Activated T-cell treated with anti-CD3 and anti-CD28 coated beads, Interleukin-2, amount 50 U/mL, for 4 hours (primary cell): ENCODE results near the gene HAPLN2. TPM values are rescaled to one million over a fixed set of nuclear protein-coding genes. Genes with fewer than 3 reads are reported as not detected.

Experiments
- ATAC-seq, 2 donors: fragments of 200-7000 bp; cut with Tn5 transposase; one replicate each; pipeline ENCODE4 v1.10.0; 2021
- DNase-seq: peaks from one replicate; pipeline ENCODE4 v3.0.0-alpha.2; 2020
- H3K27me3 Mint-ChIP-seq: one replicate; pipeline ENCODE4 v1.8.0; 2021; ENCODE audit warnings: low read depth, mixed read lengths
- H3K36me3 Mint-ChIP-seq: one replicate; pipeline ENCODE4 v1.8.0; 2022; ENCODE audit warnings: mixed read lengths; ENCODE audit not compliant: insufficient read depth
- H3K4me1 Mint-ChIP-seq: one replicate; pipeline ENCODE4 v1.8.0; 2021; ENCODE audit warnings: low read depth, mixed read lengths
- H3K4me3 Mint-ChIP-seq: one replicate; pipeline ENCODE4 v1.8.0; 2021; ENCODE audit warnings: mild to moderate bottlenecking, moderate library complexity, mixed read lengths
- H3K9me3 Mint-ChIP-seq: one replicate; pipeline ENCODE4 v1.8.0; 2021; ENCODE audit warnings: mixed read lengths
- total RNA-seq, 3 donors: library from RNA; stranded (reverse); gene quantifications; one replicate each; pipeline ENCODE4 v1.2.1, GENCODE V29; 2021

The HAPLN2 gene
- not detected for total RNA-seq

- Mint-ChIP-seq H3K27me3 (peaks cover 59% of the 10 kb centered on the region), H3K9me3 (no peaks in the 10 kb centered on the region), H3K4me3 (no peak within 1 kb of the TSS), H3K36me3 (no peaks in the 10 kb centered on the region), H3K4me1 (no peaks in the 10 kb centered on the region)
- DNase-seq (no peak), ATAC-seq (no peak)
Measured at GRCh38 chr1:156618853-156619581, at the start of gene HAPLN2. Gene HAPLN2, plus strand, starts transcription at chr1:156619415. Its CDS starts 4,076 bp downstream, at chr1:156623491.

- Mint-ChIP-seq H3K4me3 (no peak overlapping the region), H3K9me3 (no peaks in the 10 kb centered on the region), H3K4me1 (peaks cover 16% of the 10 kb centered on the region), H3K27me3 (peaks cover 36% of the 10 kb centered on the region), H3K36me3 (no peaks in the 10 kb centered on the region)
- ATAC-seq (no peak), DNase-seq (no peak)
Measured at GRCh38 chr1:156571261-156571852, 47.9 kb upstream of the HAPLN2 start.

- ATAC-seq, result peak; percentile 97 to 99
- Mint-ChIP-seq H3K36me3 (no peaks in the 10 kb centered on the region), H3K9me3 (no peaks in the 10 kb centered on the region), H3K4me3 (peak within 1 kb of the TSS; percentile 79), H3K27me3 (peaks cover 36% of the 10 kb centered on the region), H3K4me1 (peaks cover 16% of the 10 kb centered on the region)
- DNase-seq, result peak; percentile 51
Measured at GRCh38 chr1:156571919-156572662, 47.1 kb upstream of the HAPLN2 start, which contains the start of gene IQGAP3. Gene IQGAP3, minus strand, starts transcription at chr1:156572565. Its CDS starts 36 bp downstream, at chr1:156572529.

GRCh38 chr1:156572663-156573018 lies 46.6 kb upstream of the HAPLN2 start:
- no peaks in the 10 kb centered on the region for H3K9me3 Mint-ChIP-seq
- H3K4me1 Mint-ChIP-seq, result peaks cover 16% of the 10 kb centered on the region
- peaks cover 36% of the 10 kb centered on the region for H3K27me3 Mint-ChIP-seq
- peak overlapping the region; percentile 79 for H3K4me3 Mint-ChIP-seq
- no peaks in the 10 kb centered on the region for H3K36me3 Mint-ChIP-seq
- ATAC-seq (no peak), DNase-seq (no peak)

GRCh38 chr1:156574039-156574633 lies 45.1 kb upstream of the HAPLN2 start:
- H3K36me3 Mint-ChIP-seq, result no peaks in the 10 kb centered on the region
- no peak overlapping the region for H3K4me3 Mint-ChIP-seq
- ATAC-seq, result no peak

GRCh38 chr1:156577550-156577949 lies 41.7 kb upstream of the HAPLN2 start:
- no peaks in the 10 kb centered on the region for H3K9me3 Mint-ChIP-seq
- no peak for ATAC-seq
- peaks cover 13% of the 10 kb centered on the region for H3K4me1 Mint-ChIP-seq
- H3K4me3 Mint-ChIP-seq, result no peak overlapping the region
- H3K36me3 Mint-ChIP-seq, result no peaks in the 10 kb centered on the region
- H3K27me3 Mint-ChIP-seq, result peaks cover 12% of the 10 kb centered on the region
- DNase-seq, result no peak

More at GRCh38 chr1:156574039-156574633, 45.1 kb upstream of the HAPLN2 start:
- Mint-ChIP-seq H3K27me3 (peaks cover 36% of the 10 kb centered on the region), H3K9me3 (no peaks in the 10 kb centered on the region), H3K4me1 (peaks cover 16% of the 10 kb centered on the region)
- no peak for DNase-seq

DNA sequence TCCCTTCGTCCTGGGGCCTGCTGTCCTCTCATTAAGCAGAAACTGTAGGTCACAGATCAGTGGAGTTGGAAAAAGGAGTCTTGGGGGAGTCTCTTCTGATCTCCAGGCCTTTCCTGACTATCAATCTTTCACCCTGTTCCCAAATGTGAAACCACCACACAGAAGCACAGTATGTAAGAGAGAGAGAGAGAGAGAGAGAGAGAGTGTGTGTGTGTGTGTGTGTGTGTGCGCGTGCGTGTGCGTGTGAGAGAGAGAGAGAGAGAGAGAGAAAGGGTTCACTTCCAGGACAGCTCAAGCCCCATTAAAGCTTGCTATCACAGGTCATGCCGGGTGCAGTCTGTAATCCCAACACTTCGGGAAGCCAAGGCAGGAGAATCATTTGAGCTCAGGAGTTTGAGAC lies 41.2 kb upstream of the HAPLN2 start:
- Mint-ChIP-seq H3K9me3 (no peaks in the 10 kb centered on the region), H3K27me3 (peaks cover 7% of the 10 kb centered on the region), H3K4me3 (no peak overlapping the region), H3K4me1 (peaks cover 13% of the 10 kb centered on the region), H3K36me3 (no peaks in the 10 kb centered on the region)
- DNase-seq (no peak), ATAC-seq (no peak)

- H3K4me1 Mint-ChIP-seq, result peaks cover 18% of the 10 kb centered on the region
- no peaks in the 10 kb centered on the region for H3K9me3 Mint-ChIP-seq
- no peak within 1 kb of the TSS for H3K4me3 Mint-ChIP-seq
- H3K36me3 Mint-ChIP-seq, result no peaks in the 10 kb centered on the region
- DNase-seq (no peak), ATAC-seq (no peak)
- H3K27me3 Mint-ChIP-seq, result peaks cover 3% of the 10 kb centered on the region
Measured at GRCh38 chr1:156579472-156579871, 39.7 kb upstream of the HAPLN2 start, which contains the start of gene TTC24. Gene TTC24, plus strand, starts transcription at chr1:156579723. Its CDS starts 1,642 bp downstream, at chr1:156581365.

DNA sequence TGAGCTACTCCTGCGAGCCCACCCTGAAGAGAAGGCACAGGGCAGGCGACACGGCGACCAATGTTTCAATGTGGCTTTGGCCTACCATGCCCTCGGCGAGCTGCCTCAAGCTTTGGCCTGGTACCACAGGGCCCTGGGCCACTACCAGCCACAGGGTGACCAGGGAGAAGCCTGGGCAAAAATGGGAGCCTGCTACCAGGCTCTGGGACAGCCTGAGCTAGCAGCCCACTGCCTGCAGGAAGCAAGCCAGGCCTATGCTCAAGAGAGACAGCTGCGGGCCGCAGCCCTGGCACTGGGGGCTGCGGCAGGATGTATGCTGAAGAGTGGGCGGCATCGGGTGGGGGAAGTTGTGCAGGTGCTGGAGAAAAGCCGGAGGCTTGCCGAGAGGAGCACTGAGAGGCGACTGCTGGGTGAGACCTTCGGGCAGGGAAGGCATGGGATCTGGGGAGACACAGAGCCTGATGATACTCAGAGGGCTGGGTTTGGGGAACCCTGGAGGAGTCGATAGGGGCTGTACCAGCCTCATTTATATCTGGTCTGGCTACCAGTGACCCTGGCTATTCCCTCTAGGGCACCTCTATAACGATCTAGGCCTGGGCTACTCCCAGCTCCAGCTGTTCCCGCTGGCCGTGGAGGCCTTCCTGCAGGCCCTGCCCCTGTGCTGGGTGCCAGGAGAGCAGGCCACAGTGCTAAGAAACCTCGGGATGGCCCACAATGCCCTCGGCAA lies 37.4 kb upstream of the HAPLN2 start:
- DNase-seq (peak; percentile 32), ATAC-seq (peak; percentile 79 to 81)
- Mint-ChIP-seq H3K4me1 (peaks cover 18% of the 10 kb centered on the region), H3K27me3 (no peaks in the 10 kb centered on the region), H3K4me3 (peak overlapping the region; percentile 79), H3K36me3 (no peaks in the 10 kb centered on the region), H3K9me3 (no peaks in the 10 kb centered on the region)

DNA sequence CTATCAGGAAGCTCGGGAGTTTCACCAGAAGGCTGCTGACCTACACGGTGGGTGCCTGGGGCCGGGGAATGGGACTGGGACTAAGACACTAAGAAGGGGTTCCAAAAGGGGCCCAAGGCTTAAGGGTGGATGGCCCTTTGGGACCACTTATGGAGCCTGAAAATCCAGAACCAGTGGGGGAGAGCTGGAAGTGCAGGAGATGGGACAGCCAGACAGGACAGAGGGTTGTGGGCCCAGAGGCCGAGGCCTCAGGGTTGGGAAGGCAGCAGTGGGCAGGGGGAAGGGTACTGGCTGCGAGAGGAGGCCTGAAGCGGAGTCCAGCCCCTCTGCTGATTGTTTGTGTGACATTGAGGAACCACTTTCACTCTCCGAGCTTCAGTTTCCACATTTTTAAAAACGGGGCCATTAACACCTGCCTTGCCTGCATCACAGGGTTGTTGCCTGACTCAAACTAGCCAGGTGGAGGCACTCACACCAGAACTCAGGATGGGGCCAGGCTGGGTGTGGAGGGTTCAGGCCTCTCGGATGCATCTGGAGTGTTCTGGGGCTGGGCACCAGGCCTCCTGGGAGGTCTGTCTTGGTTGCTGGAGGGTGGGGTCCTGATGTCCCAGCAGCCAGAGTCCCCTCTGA lies 36.7 kb upstream of the HAPLN2 start:
- ATAC-seq (peak; percentile 31 to 39), DNase-seq (no peak)
- Mint-ChIP-seq H3K4me1 (peaks cover 18% of the 10 kb centered on the region), H3K9me3 (no peaks in the 10 kb centered on the region), H3K36me3 (no peaks in the 10 kb centered on the region), H3K4me3 (peak overlapping the region; percentile 79), H3K27me3 (no peaks in the 10 kb centered on the region)

- ATAC-seq (peak in 1 of 2 donors; percentile 37), DNase-seq (peak; percentile 72)
- no peaks in the 10 kb centered on the region for H3K27me3 Mint-ChIP-seq
- no peaks in the 10 kb centered on the region for H3K9me3 Mint-ChIP-seq
- peaks cover 18% of the 10 kb centered on the region for H3K4me1 Mint-ChIP-seq
- no peak overlapping the region for H3K4me3 Mint-ChIP-seq
- no peaks in the 10 kb centered on the region for H3K36me3 Mint-ChIP-seq
Measured at GRCh38 chr1:156583821-156584622, 35.2 kb upstream of the HAPLN2 start.

DNA sequence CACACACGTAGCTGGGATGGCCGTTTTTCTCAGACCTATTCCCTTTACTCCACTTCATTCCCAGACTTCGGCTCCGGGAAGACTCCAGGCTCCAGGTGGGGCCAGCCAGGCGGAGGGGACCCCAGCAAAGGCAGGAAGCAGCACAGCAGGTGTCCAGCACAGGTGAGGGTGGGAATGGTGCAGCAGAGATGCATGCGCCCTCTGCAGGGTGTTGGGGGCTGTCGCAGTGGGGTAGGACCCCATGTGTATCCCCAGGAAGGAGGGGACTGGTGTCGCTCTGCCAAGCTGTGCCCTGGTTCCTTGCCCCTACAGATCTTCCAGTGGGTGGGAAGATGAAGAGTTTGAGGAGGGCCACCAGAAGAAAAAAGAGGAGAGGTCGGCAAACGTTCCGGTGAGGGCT lies 34.4 kb upstream of the HAPLN2 start:
- no peaks in the 10 kb centered on the region for H3K27me3 Mint-ChIP-seq
- peaks cover 18% of the 10 kb centered on the region for H3K4me1 Mint-ChIP-seq
- no peak overlapping the region for H3K4me3 Mint-ChIP-seq
- DNase-seq (no peak), ATAC-seq (no peak)
- no peaks in the 10 kb centered on the region for H3K9me3 Mint-ChIP-seq
- no peaks in the 10 kb centered on the region for H3K36me3 Mint-ChIP-seq

DNA sequence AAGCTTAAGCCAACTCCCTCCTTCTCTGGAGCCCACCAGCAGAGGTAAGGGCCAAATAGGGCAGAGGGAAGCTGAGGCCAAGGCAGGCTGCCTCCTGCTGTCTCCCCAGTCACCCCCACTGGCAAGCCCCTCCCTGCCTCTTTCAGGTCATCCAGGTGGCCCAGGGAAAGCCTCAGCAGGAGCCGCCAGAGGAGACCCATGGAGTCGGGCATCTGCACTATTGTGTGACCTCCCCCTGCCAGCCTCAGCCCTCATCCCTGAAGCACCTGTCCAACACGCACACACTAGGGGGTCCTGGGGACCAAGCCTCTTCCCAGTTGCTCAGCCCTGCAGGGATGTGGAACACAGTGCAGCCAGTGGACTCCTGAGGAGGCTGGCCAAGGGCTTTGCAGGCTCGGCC lies 32.9 kb upstream of the HAPLN2 start:
- Mint-ChIP-seq H3K27me3 (no peaks in the 10 kb centered on the region), H3K9me3 (no peaks in the 10 kb centered on the region), H3K4me3 (no peak overlapping the region), H3K36me3 (no peaks in the 10 kb centered on the region), H3K4me1 (peaks cover 21% of the 10 kb centered on the region)
- DNase-seq (no peak), ATAC-seq (no peak)
